SW 1271 (cell line): Measurements from ENCODE around the gene PCNX2.
A peak's percentile ranks its signal among the peaks of the same experiment; 100 is the strongest.

Experiments
- DNase-seq, 2 experiments: peaks; one replicate each; lab custom pipeline; 2025; lab: John Stamatoyannopoulos, UW

The PCNX2 gene

DNA sequence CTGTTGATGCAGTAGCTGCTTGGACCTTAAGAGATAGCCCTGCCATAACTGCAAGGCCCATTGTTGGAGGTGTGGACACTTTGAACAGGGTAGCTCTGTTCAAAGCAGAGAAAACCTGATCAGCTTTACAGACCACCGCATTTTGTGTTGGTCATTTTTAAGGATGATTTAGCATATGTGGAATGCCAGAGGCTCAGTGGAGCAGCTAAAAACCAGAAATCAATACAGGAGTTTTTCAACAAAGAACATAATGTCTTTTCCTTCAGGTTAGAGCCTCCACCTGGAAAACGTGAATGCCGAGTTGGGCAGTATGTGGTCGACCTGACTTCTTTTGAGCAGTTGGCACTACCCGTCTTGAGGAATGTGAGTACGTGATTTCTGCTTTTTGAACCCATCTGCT lies 339.4 kb downstream of the PCNX2 start:
- DNase-seq: no peak

DNA sequence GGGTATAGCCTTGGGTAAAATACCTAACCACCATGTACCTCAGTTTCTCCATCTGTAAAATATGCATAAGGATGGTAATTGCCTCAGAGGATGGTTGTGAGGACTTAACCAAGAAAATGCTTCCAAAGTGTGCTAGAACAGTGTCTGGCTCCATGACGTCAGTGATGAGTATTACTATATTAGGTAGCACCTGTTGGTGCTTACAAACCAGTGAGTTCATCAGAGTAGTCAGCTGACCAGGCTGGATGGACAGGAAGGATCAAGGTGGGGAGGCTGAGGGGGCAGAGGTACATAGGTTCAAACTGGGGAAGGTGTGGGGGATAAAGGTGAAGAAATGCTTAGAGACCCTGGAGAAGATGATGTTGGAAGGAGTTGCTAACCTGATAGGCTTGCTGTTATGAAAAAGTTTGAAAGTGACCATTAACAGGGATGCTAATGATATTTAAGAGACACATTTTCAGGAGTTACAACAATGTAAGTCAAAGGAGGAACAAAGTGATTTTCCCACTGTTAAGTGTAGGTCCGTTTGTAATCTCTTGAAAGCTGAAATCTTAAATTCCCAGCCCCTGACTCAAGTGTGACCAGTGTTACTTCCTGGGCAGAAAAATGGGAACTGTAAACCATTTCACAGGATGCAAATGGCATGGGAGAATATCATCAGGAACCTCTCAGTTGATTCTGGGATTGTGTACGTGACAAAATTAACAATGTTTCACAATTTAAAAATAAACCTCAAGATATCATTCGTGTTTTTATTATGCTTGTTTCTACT lies 340.7 kb downstream of the PCNX2 start:
- DNase-seq: no peak

DNA sequence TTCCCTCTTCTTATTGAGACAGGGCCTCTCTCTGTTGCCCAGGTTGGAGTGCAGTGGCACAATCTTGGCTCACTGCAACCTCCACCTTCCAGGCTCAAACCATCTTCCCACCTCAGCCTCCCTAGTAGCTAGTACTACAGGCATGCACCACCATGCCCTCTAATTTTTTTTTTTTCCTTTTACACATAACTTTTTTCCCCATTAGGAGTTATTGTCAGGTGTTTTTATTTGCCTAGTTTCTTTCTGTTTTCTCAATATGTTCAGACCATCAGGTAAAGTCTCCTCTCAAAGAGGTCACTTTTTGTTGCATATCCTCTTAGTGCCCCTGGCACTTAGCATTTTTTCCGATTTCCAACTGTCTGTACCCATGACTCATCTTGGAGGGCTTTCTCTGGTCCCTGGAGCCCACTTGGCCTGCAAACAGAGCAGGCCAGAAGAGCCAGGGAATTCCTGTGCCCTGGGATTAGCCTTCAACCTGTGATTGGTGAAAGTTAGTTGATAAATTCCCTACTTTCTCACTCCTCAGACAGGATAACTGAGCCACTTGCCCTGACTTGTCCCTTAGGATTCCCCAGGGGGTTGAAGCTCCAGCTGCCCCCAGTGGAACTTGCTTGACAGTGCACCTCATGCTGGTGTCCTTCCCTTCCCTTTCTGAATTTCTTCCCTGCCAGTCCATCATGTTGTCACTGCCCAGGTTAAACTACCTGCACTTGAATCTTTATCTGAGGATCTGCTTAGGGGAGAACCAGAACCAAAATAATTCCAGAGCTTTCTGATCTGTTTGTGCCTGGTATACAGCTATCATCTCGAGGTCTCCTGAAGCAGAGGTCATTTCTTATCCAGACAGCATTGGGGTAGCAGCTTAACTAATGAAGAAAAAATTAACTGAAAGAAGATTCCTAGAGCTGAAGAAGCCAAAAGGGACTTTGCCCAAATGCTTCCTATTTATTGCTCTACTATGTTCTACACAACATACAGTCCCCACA lies 342.7 kb downstream of the PCNX2 start:
- peak in 1 of 2 experiments; percentile 60 for DNase-seq

DNA sequence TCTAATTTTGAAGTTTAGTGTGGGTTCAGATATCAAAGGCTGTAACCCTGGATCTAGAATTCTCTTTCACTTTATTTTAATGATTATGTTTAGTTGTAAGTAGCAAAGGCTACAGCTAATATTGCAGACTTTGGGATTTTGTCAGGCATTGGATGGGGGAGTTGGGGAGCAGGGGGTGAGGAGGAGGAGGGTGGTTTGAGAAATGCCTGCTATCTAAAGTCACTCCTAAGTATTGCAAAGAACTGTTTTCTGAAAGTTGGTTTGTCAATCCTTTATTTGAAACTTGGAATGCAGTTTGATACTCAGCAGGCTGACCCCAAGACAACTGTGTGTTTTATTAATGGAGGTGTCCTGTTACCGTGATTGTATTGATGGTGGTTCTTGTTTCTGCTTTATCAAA lies 343.9 kb downstream of the PCNX2 start:
- DNase-seq: no peak

DNA sequence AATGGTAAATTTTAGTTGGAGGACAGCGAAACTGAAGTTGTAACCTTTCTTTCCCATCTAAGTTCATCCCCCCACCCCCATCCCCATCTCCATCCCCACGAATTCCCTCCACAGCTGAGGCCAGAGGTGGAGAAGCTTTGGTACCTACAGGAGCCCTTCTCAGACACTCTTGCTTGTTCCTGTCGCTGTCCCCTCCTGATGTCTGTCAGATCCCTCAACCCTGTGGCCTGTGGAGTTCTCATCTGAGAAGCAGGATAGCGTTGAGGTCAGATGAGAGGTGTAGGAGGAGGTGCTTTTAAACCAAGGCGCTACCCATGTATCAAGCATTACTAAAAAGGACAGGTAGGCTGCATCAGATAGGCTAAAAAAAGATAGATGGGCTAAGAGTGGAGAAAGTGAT lies 344.3 kb downstream of the PCNX2 start:
- peak in 1 of 2 experiments; percentile 3 for DNase-seq

DNA sequence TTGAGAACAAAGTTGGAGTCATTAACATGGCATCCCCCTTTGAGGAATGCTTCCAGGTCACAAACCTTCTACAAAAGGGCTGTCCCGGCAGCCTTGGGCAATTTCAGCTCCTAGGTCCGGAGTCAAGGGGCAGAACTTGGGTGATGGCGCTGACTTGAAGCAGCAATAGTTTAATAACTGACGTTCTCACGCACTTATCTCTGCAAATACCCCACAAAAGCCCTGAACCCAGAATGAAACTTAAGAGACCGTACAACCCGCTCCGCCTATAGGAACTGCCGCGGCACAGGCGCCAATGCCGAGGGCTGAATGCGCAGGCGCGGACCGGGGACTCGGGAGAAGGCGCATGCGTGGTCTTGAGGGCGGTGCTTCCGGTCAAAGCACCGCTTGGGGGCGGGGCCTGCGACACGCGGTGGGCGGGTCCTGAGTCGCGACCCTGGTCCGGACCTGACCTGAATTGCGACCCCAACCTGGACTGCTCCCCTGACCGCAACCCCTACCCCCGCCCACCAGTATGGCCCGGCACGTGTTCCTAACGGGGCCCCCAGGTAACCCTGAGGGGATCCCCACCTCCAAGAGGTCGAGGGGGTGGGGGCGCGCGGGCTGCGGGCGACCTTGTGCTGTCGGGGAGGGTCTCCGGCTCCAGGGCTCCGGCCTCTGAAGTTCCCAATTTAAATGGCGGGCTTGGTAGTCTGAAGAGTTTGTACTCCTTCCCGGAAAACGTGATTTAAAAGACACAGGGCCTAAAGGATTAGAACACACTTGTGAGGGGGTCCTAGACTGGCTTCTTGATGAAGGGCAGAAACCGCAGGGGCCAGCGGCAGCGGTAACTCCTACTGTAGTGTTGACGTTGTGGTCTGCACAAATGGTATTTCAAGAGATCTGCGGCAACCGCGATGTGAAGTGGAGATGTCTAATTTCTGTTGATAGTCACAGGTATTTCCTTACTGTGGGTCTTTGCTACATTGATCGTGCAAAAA lies 345.0 kb downstream of the PCNX2 start, which contains the start of gene NTPCR:
Gene NTPCR (plus strand): TSS at position 415 of the 980 bp plus-strand sequence. CDS start 100 bp downstream, at position 515.
- DNase-seq: peak; percentile 33 to 71

DNA sequence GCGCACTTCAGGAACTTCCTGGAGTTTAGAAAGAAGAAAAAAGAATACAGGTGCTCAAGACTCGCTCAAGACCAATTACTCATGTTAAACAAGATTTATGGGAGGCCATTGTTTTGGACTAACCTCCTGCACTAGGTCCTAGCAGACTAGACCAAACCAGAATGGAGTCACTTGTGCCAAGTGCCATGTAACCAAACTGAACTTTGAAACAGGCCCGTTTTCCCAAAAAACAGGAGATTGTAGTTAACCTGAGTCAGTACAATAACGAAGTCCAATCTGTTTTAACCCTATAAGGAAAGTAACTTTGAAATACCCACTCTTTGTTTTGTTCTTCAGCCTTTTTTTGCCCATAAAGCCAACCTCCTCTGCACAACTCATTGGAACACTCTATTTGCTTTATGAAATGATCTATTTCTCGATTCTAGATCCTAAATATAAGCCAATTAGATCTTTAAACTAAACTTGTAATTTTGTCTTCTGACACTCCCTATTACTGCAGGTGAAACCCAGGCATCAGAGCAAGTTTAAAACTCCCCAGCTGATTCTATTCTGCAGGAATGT lies 345.8 kb downstream of the PCNX2 start:
- no peak for DNase-seq

DNA sequence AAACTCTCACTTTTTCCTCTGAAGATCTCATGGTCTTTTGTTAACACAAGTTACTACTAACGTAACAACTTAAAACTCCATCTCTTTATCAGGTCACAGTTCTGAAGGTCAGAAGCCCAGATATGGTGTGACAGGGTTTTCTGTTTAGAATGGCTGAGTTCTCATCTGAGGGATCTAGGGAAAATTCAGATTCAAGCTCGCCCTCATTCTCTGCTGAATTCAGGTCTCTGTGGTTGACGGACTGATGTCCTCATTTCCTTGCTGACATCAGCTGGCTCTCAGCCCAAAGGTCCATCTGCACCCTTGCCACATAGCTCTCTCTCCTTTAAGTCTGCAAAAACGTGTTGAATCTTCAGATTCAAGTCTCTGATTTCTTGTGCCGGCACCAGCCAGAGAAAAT lies 351.2 kb downstream of the PCNX2 start:
- no peak for DNase-seq

DNA sequence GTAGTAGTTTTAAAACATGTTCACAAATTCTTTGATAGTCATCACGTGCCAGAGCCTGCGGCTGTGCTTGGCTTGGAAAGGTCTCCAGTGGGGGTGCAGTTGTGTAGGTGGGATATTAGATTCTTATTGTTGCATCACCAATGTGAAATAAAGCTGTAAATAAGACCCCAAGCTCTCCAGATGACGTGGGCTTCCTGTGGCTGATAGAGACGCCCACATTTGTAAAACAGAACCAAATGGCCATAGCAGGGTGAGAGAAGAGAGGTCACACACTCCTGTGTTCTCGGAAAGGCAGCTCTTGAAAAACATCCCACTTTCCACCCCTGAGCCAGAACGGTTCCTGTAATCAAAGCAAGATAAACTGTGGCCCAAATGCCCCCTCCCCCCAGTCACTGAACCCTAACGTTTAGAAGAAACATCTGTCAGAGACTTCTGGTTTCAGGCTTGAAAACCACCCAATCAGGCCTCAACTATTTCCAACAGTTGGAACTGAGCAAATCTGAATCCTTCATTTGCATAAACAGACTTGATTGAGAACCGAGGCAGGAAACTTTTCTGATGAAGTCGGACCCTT lies 351.8 kb downstream of the PCNX2 start:
- no peak for DNase-seq

DNA sequence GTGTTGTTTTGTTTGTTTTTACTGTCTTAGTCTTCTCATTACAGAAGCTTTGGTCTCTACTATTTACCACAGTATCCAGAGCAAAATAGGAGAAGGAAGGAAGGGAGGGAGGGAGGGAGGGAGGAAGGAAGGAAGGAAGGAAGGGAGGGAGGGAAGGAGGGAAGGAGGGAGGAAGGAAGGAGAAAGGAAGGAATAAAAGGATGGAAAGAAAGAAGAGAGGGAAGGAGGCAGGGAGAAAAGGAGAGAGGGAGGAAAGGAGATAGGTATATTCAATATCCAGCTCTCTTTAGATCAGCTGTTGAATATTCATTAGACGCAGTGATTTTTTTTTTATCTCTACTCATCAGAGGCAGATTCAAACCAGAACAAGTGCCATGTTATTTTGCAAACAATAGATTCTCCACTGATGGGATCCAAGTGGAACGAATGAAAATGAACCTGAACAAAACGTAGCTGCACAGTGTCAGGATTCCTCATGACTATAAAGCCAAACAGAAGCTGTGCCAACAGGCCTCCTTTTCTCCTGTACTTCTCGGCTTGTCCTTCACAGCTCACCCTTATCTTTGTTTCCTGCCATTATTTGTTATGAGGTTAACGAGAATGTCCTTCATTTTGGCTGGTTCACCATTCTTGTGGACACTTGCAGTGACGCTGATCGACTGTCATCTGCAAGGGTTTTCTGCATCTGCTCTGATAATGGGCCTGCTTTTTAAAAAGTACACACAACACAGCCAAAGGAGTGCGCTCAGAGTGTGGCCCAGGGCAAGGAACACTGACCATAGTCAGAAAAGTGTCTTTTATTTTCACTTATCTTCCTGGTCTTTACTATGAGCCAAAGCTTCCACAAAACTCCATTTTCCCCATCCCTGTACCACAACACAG lies 352.9 kb downstream of the PCNX2 start:
- DNase-seq: no peak

DNA sequence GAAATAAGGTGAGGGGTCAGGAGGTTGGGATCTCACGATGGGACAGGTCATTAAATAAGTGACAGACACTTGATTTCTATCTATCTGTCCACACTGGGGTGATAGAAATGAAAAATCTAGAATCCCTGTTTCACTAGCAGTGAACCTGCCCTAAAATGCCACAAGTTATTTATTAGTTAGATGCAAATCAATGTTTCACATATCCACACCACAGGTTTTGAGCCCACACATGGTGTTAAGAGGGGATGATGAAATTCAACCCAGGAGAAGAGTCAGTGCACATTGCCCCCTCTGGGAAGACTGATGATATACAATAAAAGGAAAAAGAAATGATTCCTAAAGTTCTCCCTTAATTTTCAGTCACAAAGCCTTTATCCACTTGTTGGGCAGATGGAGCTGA lies 355.3 kb downstream of the PCNX2 start:
- no peak for DNase-seq

DNA sequence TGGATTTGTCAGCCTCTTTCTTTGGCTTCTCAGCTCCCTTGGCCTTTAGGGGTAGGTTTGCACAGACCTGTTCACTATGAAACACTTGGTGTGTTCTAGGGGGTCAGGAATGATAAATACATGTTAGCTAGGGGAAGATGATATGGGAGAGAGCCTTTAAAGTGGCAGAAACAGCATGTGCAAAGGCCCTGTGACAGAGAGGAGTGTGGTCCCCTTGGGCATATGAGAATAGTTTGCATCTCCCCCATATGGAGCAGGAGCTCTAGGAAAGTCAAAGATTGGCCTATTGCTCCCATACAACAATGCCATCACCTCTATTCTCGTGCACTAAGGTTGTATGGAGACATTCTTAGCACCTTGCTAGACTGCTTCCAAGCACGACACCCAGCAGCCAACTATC lies 355.8 kb downstream of the PCNX2 start:
- no peak for DNase-seq

DNA sequence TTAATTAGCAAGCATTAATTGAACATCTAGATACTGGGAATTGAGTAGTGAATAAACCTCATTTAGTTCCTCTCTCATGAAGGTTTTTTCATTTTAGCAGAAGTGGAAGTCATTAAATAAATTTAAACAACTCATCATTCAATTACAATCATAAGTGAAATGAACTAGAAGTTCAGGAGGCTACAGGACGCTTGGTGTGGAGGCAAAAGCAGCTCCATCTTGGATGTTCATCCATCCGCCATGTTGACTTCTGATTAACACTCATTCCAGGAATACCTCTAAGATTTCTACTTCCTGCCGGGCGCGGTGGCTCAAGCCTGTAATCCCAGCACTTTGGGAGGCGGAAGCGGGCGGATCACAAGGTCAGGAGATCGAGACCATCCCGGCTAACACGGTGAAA lies 356.6 kb downstream of the PCNX2 start:
- DNase-seq: no peak

DNA sequence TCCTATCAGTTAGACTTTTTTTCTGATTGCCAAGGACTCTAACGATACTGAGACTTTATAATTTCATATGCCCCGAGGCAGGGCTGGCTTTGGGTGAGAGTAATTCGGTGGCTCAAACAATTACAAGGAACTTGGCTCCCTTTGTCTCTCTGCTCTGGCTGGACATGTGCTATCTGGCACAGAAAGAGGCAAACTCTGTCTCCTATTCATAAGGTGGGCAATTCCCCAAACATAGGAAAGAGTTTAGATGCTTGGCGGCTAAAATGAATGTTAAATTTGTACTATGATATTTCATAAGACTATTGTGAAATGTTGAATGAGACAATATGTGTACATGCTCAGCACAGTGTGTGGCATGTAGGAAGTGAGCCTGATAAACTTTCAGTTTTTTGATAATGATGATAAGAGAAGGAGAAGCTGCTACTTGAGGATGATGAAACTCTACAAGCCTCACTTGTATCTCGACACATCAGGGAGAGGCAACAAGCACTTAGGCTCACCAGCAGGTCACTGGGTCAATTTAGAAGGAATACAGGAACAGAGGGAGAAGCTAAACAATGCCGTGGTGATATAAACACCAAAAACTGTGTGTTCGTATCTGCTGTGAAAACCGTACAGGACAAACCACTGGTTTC lies 357.7 kb downstream of the PCNX2 start:
- DNase-seq: no peak

DNA sequence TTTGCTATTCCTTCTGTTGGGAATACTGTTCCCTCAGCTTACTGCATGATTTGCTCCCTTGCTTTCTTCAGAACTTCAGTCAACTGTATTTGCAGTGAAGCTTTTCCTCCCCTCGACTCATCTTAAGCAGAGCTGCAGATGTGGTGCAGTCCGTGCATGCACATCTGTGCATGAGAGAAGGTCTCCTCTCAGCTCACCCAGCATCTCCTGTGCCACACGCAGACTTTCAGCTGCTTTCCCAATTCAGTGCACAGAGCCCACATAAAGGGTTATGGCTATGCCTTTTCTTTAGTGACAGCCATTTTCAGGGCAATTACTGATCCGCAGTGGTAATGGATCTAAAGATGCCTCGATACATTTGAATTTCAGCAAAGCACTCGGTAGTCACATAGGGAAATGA lies 358.6 kb downstream of the PCNX2 start:
- DNase-seq: no peak
